Vagina (tissue), 2 donors: Measurements from ENCODE around the gene NPHP1. TPM values are rescaled to one million over a fixed set of nuclear protein-coding genes. Genes with fewer than 3 reads are reported as not detected.
"Not testable (repeated sequence)": the region's sequence is repeated elsewhere in the genome, so short reads cannot be mapped to it uniquely, and the experiment has no call there.

Experiments
- DNase-seq, 2 donors: peaks; one replicate each; pipeline ENCODE4 v3.0.0-alpha.2; 2017; ENCODE audit errors: extremely low spot score in 2 of 2
- H3K27ac ChIP-seq: fragments of 200-600 bp; sonication (generic); one replicate; pipeline ENCODE4 v1.5.1; 2019
- H3K27me3 ChIP-seq: fragments of 200-600 bp; sonication (generic); one replicate; pipeline ENCODE4 v1.5.1; 2019
- H3K36me3 ChIP-seq, 2 donors: fragments of 200-600 bp; sonication (generic); one replicate each; pipeline ENCODE4 v1.5.1; 2017 to 2019
- H3K4me1 ChIP-seq: fragments of 200-600 bp; sonication (generic); one replicate; pipeline ENCODE4 v1.5.1; 2019
- H3K4me3 ChIP-seq, 2 donors: fragments of 200-600 bp; sonication (generic); 1 replicate in 1 of 2; 2 replicates in 1 of 2; pipeline ENCODE4 v1.5.1; 2016 to 2019
- H3K9me3 ChIP-seq: fragments of 200-600 bp; sonication (generic); one replicate; pipeline ENCODE4 v1.5.1; 2019
- CTCF ChIP-seq, 3 experiments: fragments of 450-650 bp in 2 of 3; fragments of 200-600 bp in 1 of 3; sonication (generic) in 1 of 3; IDR thresholded peaks; one replicate each; pipeline ENCODE4 v1.5.1; 2017 to 2019; ENCODE audit warnings: antibody characterized with exemption in 3 of 3, mild to moderate bottlenecking in 2 of 3, moderate library complexity in 2 of 3
- POLR2A ChIP-seq, 2 donors: fragments of 450-650 bp; IDR thresholded peaks; one replicate each; pipeline ENCODE4 v1.6.1; 2017; ENCODE audit warnings: antibody characterized with exemption in 2 of 2, mild to moderate bottlenecking in 2 of 2, moderate library complexity in 2 of 2
- POLR2AphosphoS5 ChIP-seq, 2 donors: sonication (generic); formaldehyde crosslinking; IDR thresholded peaks; one replicate each; pipeline ENCODE4 v1.9.0; 2017; ENCODE audit warnings: antibody characterized with exemption in 2 of 2, mild to moderate bottlenecking in 2 of 2, low read depth in 1 of 2; ENCODE audit not compliant: insufficient read depth in 1 of 2
- intact Hi-C: fragments of 100-400 bp; cut with DNase I; formaldehyde crosslinking; loops from one replicate; pipeline ENCODE4 v1.15.1; 2023
- total RNA-seq: library from RNA; depleted of rRNA; stranded (reverse); fragments of >200 nt; gene quantifications from one replicate; pipeline ENCODE4 v1.2.3, GENCODE V29; 2016

NPHP1 gene
- total RNA-seq, 1 donor from 2014 or later, result 4.9 TPM

- no peaks in the 10 kb centered on the region for H3K9me3 ChIP-seq
- no peak for DNase-seq
Observed at GRCh38 chr2:110166266-110166665, 38.5 kb downstream of the NPHP1 start.

GRCh38 chr2:110157153-110157793 lies 47.5 kb downstream of the NPHP1 start:
- H3K4me3 ChIP-seq, result no peak overlapping the region
- no peak overlapping the region for H3K27ac ChIP-seq
- TF ChIP-seq CTCF (IDR thresholded peaks at IDR 0.05), result peak; percentile 55 to 68 (median 65)
- no peak for TF ChIP-seq POLR2A (IDR thresholded peaks at IDR 0.05)
- TF ChIP-seq POLR2AphosphoS5 (IDR thresholded peaks at IDR 0.05; ENCODE audit: insufficient read depth in 1 of 2, low read depth in 1 of 2), result peak in 1 of 2 donors; percentile 40
- peaks cover 4% of the 10 kb centered on the region for H3K9me3 ChIP-seq
- H3K36me3 ChIP-seq, result no peaks in the 10 kb centered on the region
- DNase-seq, result no peak
- no peaks in the 10 kb centered on the region for H3K4me1 ChIP-seq
- H3K27me3 ChIP-seq, result no peaks in the 10 kb centered on the region
- intact Hi-C loops, result no loop called here

More at GRCh38 chr2:110166266-110166665, 38.5 kb downstream of the NPHP1 start:
- Histone ChIP-seq H3K27ac (no peak overlapping the region), H3K4me1 (no peaks in the 10 kb centered on the region), H3K27me3 (no peaks in the 10 kb centered on the region), H3K4me3 (no peak overlapping the region), H3K36me3 (no peaks in the 10 kb centered on the region)
- intact Hi-C loops, result no loop called here
- TF ChIP-seq POLR2AphosphoS5 (IDR thresholded peaks at IDR 0.05; ENCODE audit: insufficient read depth in 1 of 2, low read depth in 1 of 2) (no peak), CTCF (IDR thresholded peaks at IDR 0.05) (no peak), POLR2A (IDR thresholded peaks at IDR 0.05) (no peak)

- intact Hi-C loops, H3K4me1 ChIP-seq, H3K4me3 ChIP-seq, H3K9me3 ChIP-seq, H3K27me3 ChIP-seq, H3K27ac ChIP-seq, H3K36me3 ChIP-seq, DNase-seq: not testable (repeated sequence)
Observed at GRCh38 chr2:110154828-110155227, 50.0 kb downstream of the NPHP1 start.

GRCh38 chr2:110154188-110154587 lies 50.6 kb downstream of the NPHP1 start:
- H3K4me3 ChIP-seq, H3K27me3 ChIP-seq, H3K27ac ChIP-seq, H3K4me1 ChIP-seq, intact Hi-C loops, H3K9me3 ChIP-seq, DNase-seq, H3K36me3 ChIP-seq: not testable (repeated sequence)

- no peaks in the 10 kb centered on the region for H3K4me1 ChIP-seq
- TF ChIP-seq POLR2A (IDR thresholded peaks at IDR 0.05), result no peak
- TF ChIP-seq CTCF (IDR thresholded peaks at IDR 0.05), result no peak
- TF ChIP-seq POLR2AphosphoS5 (IDR thresholded peaks at IDR 0.05; ENCODE audit: insufficient read depth in 1 of 2, low read depth in 1 of 2), result no peak
- no peak for DNase-seq
- H3K9me3 ChIP-seq, result peaks cover 4% of the 10 kb centered on the region
- H3K36me3 ChIP-seq, result no peaks in the 10 kb centered on the region
- no peak overlapping the region for H3K4me3 ChIP-seq
- intact Hi-C loops, result no loop called here
- no peaks in the 10 kb centered on the region for H3K27me3 ChIP-seq
- no peak overlapping the region for H3K27ac ChIP-seq
Observed at GRCh38 chr2:110153416-110153815, 51.4 kb downstream of the NPHP1 start.

GRCh38 chr2:110152943-110153342 lies 51.9 kb downstream of the NPHP1 start:
- Histone ChIP-seq H3K4me1 (no peaks in the 10 kb centered on the region), H3K36me3 (no peaks in the 10 kb centered on the region), H3K27me3 (no peaks in the 10 kb centered on the region), H3K27ac (no peak overlapping the region), H3K9me3 (peaks cover 4% of the 10 kb centered on the region), H3K4me3 (no peak overlapping the region)
- intact Hi-C loops, result no loop called here
- TF ChIP-seq POLR2A (IDR thresholded peaks at IDR 0.05) (no peak), CTCF (IDR thresholded peaks at IDR 0.05) (no peak), POLR2AphosphoS5 (IDR thresholded peaks at IDR 0.05; ENCODE audit: insufficient read depth in 1 of 2, low read depth in 1 of 2) (no peak)
- no peak for DNase-seq
